Lung (tissue), 12 donors: ENCODE measurements around the gene MFF. TPM values are rescaled to one million over a fixed set of nuclear protein-coding genes. Genes with fewer than 3 reads are reported as not detected.

Experiments used
- ATAC-seq: fragments of 200-7000 bp; cut with Tn5 transposase; one replicate; pipeline ENCODE4 v1.9.1; 2020; ENCODE audit warnings: moderate number of reproducible peaks; ENCODE audit not compliant: insufficient read depth, low FRiP score
- DNase-seq, 3 donors: peaks; one replicate each; pipeline ENCODE4 v3.0.0-alpha.2; 2013 to 2017
- H3K27ac ChIP-seq, 2 donors: one replicate each; pipeline ENCODE4 v1.5.1; 2013; ENCODE audit warnings: mild to moderate bottlenecking in 2 of 2, moderate library complexity in 2 of 2, control low read depth in 1 of 2, inconsistent platforms in 1 of 2, low read depth in 1 of 2, low read length in 1 of 2
- H3K27me3 ChIP-seq, 3 donors: one replicate each; pipeline ENCODE4 v1.5.1; 2013; ENCODE audit warnings: low read length in 2 of 3; ENCODE audit not compliant: control insufficient read depth in 3 of 3, insufficient read depth in 3 of 3
- H3K36me3 ChIP-seq, 4 donors: one replicate each; pipeline ENCODE4 v1.5.1; 2013; ENCODE audit warnings: low read length in 4 of 4, mild to moderate bottlenecking in 1 of 4, moderate library complexity in 1 of 4; ENCODE audit not compliant: control insufficient read depth in 4 of 4, insufficient read depth in 4 of 4
- H3K4me1 ChIP-seq, 5 donors: one replicate each; pipeline ENCODE4 v1.5.1; 2013; ENCODE audit warnings: low read length in 5 of 5, mild to moderate bottlenecking in 2 of 5, moderate library complexity in 1 of 5; ENCODE audit not compliant: control insufficient read depth in 5 of 5, insufficient read depth in 5 of 5
- H3K4me3 ChIP-seq: one replicate; pipeline ENCODE4 v1.5.1; 2013; ENCODE audit warnings: mild to moderate bottlenecking, control low read depth, moderate library complexity
- H3K9ac ChIP-seq, 2 donors: one replicate each; pipeline ENCODE4 v1.5.1; 2013; ENCODE audit warnings: low read length in 2 of 2, control low read depth in 1 of 2; ENCODE audit not compliant: insufficient read depth in 1 of 2
- H3K9me3 ChIP-seq, 4 donors: one replicate each; pipeline ENCODE4 v1.5.1; 2013; ENCODE audit warnings: low read length in 3 of 4, mild to moderate bottlenecking in 1 of 4, moderate library complexity in 1 of 4; ENCODE audit not compliant: control insufficient read depth in 4 of 4, insufficient read depth in 3 of 4
- CTCF ChIP-seq: IDR thresholded peaks from 2 replicates; pipeline ENCODE4 v1.5.1; 2012; ENCODE audit warnings: mild to moderate bottlenecking; ENCODE audit errors: control extremely low read depth, extremely low read depth
- WGBS, 2 donors: extraction: QIAGEN DNeasy Blood & Tissue Kit; methylation state at CpG; one replicate each; pipeline ENCODE4 v1.1.7; 2013; 5-methylcytosine and 5-hydroxymethylcytosine counted together
- polyA plus RNA-seq, 2 donors: library from polyadenylated mRNA; stranded (reverse); fragments of 200-250 nt; gene quantifications; one replicate each; pipeline ENCODE4 v1.2.1, GENCODE V29; 2013
- total RNA-seq, 2 donors: library from RNA; depleted of rRNA in 1 of 2; stranded (reverse); fragments of >200 nt in 1 of 2; gene quantifications; one replicate each; pipeline ENCODE4 v1.2.1, GENCODE V29; 2014 to 2021
- donor health status: control.
- donor health status: control.
- donor health status: Bipolar disorder and iron deficiency.
- donor health status: healthy.
- donor health status: DM: yes; HTN: yes; CAD: no.

MFF gene
- total and polyA plus RNA-seq, 4 donors, result 47.0 to 90.6 (median 67.6) TPM

- no peak for ATAC-seq
Observed at GRCh38 chr2:227308784-227309183, 16.3 kb upstream of the MFF start.

DNA sequence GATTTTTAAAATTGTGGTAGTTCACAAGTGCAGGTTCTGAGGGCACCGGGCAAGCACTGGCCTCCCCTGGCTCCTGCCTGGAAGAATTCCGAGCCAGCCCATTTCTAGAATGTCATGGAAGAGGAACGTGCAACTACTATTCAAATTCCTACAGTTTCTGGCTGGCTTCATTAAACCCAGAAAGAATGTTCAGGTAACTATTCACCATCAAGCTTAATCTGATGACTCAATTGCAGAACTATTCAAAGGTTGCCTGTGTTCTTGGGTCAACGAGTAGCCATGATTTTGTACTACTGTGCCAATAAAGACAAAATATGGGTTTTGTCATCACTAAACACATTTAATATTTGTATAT is 14.3 kb upstream of the MFF start:
- Histone ChIP-seq H3K27ac (no peak overlapping the region), H3K36me3 (no peaks in the 10 kb centered on the region), H3K4me1 (no peaks in the 10 kb centered on the region), H3K9me3 (no peaks in the 10 kb centered on the region), H3K27me3 (no peaks in the 10 kb centered on the region), H3K4me3 (no peak overlapping the region), H3K9ac (no peak overlapping the region)
- ATAC-seq (no peak), DNase-seq (no peak)
- TF ChIP-seq CTCF, result no peak
- WGBS, 2 donors, result 86 to 93% methylated on average over 4 of the region's 4 CpGs

More at GRCh38 chr2:227308784-227309183, 16.3 kb upstream of the MFF start:
- Histone ChIP-seq H3K4me3 (no peak overlapping the region), H3K9ac (no peak overlapping the region), H3K9me3 (no peaks in the 10 kb centered on the region), H3K4me1 (no peaks in the 10 kb centered on the region), H3K27ac (no peak overlapping the region), H3K27me3 (no peaks in the 10 kb centered on the region), H3K36me3 (peaks cover 0 to 2% (median 0%) of the 10 kb centered on the region in 4 donors)
- 88 to 91% methylated on average over 4 of the region's 4 CpGs for WGBS, 2 donors
- TF ChIP-seq CTCF, result no peak
- DNase-seq, result no peak

- H3K36me3 ChIP-seq, result no peaks in the 10 kb centered on the region
- no peaks in the 10 kb centered on the region for H3K9me3 ChIP-seq
- no peaks in the 10 kb centered on the region for H3K4me1 ChIP-seq
- no peak overlapping the region for H3K27ac ChIP-seq
- TF ChIP-seq CTCF, result no peak
- no peak overlapping the region for H3K9ac ChIP-seq
- H3K4me3 ChIP-seq, result no peak overlapping the region
- WGBS, 2 donors, result 96% methylated on average over 5 of the region's 5 CpGs
- no peaks in the 10 kb centered on the region for H3K27me3 ChIP-seq
- DNase-seq (no peak), ATAC-seq (no peak)
Observed at GRCh38 chr2:227311861-227312506, 13.1 kb upstream of the MFF start.

- TF ChIP-seq CTCF, result no peak
- no peak for DNase-seq
- Histone ChIP-seq H3K36me3 (no peaks in the 10 kb centered on the region), H3K4me1 (no peaks in the 10 kb centered on the region), H3K27ac (no peak overlapping the region), H3K4me3 (no peak overlapping the region), H3K9me3 (no peaks in the 10 kb centered on the region), H3K27me3 (no peaks in the 10 kb centered on the region), H3K9ac (no peak overlapping the region)
- 50 to 69% methylated on average over 2 of the region's 2 CpGs for WGBS, 2 donors
- no peak for ATAC-seq
Observed at GRCh38 chr2:227312579-227312978, 12.5 kb upstream of the MFF start.
